CD4-positive, alpha-beta T cell treated with Interleukin-15 for 1 hour (primary cell): Measurements from ENCODE around the gene KCNRG.
"Not testable (repeated sequence)": the region's sequence is repeated elsewhere in the genome, so short reads cannot be mapped to it uniquely, and the experiment has no call there.

ENCODE experiments used
- DNase-seq: peaks from one replicate; pipeline ENCODE4 v3.0.0-alpha.2; 2020

The KCNRG gene

DNA sequence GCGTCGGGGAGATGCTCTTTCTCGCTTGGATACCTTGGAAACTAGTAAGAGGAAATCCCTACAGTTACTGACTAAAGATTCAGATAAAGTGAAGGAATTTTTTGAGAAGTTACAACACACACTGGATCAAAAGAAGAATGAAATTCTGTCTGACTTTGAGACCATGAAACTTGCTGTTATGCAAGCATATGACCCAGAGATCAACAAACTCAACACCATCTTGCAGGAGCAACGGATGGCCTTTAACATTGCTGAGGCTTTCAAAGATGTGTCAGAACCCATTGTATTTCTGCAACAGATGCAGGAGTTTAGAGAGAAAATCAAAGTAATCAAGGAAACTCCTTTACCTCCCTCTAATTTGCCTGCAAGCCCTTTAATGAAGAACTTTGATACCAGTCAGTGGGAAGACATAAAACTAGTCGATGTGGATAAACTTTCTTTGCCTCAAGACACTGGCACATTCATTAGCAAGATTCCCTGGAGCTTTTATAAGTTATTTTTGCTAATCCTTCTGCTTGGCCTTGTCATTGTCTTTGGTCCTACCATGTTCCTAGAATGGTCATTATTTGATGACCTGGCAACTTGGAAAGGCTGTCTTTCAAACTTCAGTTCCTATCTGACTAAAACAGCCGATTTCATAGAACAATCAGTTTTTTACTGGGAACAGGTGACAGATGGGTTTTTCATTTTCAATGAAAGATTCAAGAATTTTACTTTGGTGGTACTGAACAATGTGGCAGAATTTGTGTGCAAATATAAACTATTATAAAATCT lies 2.7 kb upstream of the KCNRG start:
- no peak for DNase-seq

DNA sequence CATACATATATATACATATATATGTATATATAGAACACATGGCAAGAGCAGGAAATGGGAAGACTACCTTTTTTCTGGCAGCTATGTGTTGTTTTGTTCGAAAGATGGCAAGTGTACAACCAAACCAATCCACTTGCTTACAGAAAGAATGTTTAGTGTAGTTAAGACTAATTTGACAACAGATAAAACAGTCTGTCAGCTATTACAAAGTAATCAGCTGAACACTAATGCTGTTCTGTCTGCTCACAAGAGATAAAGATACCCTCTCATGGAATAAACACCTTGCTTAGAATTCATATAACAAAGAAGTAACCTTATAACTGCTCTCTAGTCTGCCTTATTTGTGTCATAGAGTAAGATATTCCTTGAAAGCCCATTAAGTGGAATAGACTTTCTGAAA lies 858 bp upstream of the KCNRG start:
- no peak for DNase-seq

- DNase-seq, result no peak
Measured at GRCh38 chr13:50015750-50016149, 506 bp downstream of the KCNRG start.

DNA sequence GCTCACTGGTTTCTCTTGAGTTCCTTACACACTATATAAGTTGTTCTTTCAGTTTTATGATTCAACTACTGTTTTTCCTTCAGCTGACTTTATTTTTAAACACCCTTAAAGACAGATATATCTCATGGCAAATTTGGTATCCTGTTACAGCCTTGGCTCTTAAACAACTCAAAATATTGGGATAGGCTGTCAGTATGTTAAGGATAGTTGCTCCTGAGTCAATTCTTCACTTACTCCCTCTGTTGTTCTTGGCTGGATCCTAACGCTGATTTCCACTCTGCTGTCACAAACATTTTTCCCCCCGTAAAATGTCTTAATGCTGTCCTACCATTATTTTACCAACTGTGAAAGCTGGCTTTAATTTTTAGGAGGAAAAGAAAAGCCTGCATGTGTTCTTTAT lies 1.2 kb downstream of the KCNRG start:
- no peak for DNase-seq

- DNase-seq, result no peak
Measured at GRCh38 chr13:50017819-50018218, 2.6 kb downstream of the KCNRG start.

DNA sequence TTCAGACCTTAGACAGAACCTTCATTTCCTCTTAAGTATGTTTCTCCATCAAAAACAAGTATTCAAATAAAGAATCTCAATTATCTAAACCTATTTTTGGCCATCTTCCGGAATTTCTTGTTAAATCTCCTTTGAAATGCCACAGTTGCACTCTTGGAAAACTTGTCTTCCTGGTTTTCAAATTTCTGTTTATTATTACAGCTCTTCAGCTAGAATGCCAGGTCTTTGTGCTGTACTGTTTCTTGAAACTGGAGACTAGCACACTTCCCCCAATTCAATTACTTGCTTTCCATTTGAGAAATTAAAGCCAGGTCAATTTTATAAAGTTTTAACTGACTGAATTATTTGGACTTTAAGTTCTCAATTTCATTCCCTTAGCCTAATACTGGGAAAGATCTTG lies 10.2 kb downstream of the KCNRG start:
- no peak for DNase-seq

GRCh38 chr13:50026788-50027473 lies 11.7 kb downstream of the KCNRG start:
- DNase-seq, result no peak

- DNase-seq, result no peak
Measured at GRCh38 chr13:50030315-50030714, 15.1 kb downstream of the KCNRG start.

DNA sequence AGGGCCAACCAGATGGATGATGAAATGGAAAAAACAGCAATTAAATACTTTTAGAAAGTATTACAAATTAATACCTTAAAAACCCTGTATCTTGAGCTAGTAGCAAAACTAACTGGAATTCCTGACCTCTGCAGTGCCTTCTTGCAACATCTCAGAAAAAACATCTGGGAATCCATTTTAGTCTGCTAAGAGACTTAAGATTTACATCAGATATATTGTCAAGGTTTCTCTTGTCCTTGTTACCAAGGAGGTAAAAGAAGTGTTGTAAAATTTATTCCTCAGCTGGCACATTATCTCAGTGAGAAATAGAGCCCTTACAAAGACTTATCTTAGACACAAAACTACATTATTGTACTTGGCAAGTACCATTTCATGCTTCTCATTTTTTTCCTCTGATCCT lies 18.5 kb downstream of the KCNRG start:
- no peak for DNase-seq

DNA sequence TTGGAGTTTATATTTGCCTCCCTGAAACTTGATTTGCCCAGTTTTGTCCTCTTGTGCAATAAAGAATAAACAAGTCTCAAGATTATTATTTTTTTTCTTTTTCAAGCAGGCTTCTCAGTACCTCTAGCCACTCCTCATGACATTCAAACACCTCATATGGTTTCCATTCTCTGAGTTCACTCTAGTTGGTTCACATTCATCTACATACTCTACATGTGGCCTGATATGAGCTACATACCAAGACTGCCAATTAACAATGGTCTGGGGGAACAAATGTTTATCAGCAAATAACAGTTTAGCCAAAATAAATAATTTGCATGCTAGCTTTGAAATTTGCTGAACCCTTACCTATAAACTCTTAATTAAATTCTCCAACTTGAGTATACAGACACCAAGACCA lies 22.5 kb downstream of the KCNRG start:
- no peak for DNase-seq

- no peak for DNase-seq
Measured at GRCh38 chr13:50038266-50038665, 23.0 kb downstream of the KCNRG start.

DNA sequence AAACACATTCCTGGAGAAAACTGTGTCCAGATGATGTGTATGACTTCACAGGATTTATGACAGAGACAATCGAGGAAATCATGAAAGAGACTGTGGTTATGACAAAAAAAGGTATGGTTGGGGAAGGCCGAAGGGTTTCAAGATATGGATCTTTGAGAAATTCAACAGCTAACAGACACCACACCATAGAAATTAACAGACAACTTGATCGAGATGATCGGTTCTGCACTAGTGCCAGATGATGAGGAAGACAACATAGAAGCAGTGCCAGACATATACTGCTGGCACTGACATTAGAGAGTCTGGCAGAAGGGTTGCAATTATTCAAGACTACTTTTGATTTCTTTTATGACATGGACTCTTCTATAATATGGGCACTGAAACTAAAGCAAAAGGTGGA lies 37.2 kb downstream of the KCNRG start:
- DNase-seq, result no peak

DNA sequence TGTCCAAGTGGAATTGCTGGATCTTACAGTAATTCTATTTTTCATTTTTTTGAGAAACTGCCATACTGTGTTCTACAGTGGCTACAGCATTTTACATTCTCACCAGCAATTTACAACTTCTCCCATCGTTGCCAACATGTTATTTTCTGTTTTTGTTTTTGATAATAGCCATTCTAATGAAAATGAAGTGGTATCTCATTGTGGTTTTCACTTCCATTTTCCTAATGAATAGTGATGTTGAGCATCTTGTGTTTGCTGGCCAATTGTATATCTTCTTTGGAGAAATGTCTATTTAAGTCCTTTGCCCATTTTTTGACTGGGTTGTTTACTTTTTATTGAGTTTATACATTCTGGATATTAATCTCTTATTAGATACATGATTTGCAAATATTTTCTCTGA lies 38.6 kb downstream of the KCNRG start:
- no peak for DNase-seq

DNA sequence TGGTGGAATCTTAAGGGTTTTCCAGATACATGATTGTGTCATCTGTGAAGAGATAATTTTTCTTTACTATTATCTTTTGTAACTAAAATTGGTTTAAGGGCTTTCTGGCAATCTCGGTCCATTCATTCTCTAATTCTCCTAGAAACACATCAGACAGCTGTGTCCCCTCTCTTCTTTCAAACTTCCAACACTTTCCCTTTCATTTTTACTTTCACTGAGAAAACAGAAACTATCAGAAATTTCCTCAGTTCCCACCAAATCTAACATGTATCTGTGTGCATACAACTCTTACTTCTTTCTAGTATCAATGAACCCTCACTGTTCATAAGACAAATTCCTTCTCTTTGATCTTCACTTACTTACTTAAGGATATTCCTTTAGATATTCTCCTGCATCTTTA lies 40.2 kb downstream of the KCNRG start:
- DNase-seq, result no peak

DNA sequence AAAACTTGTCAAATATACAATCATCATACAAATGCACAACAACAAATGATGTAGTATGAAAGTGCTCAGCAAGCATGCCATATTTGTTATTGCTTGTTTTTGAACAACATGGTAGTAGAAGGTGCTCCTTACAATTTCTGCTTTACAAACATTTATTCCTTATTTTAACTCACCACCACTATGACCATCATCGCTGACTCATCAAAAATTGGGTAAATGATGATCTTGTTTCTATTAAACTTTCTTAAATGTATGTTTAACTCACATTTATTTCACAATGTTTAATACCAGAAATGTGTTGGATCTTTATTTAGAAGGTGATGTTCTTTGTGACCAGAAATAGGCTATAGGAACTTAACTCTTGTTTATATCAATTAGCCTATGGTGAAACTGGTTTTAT lies 45.5 kb downstream of the KCNRG start:
- no peak for DNase-seq

- DNase-seq, result not testable (repeated sequence)
Measured at GRCh38 chr13:50062336-50062735, 47.1 kb downstream of the KCNRG start.

DNA sequence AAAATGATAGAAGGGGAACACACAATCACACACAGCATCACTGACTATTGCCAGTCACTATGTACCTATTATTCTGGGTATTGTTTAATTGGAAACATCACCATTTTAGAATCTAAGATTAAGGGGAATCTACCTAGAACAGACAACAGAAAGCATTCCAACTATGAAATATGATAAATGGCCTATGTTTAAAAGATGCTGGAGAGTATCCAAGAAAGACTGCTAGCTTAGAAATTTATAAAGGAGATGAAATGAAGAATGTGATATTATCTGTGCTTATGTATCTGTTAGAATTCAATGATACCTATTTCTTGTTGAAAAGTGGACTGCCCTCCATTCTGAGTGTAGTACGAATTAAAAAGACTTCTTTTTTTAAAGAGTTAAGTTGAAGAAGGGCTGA lies 50.5 kb downstream of the KCNRG start:
- DNase-seq, result no peak

- DNase-seq, result no peak
Measured at GRCh38 chr13:50068508-50068907, 53.3 kb downstream of the KCNRG start.

DNA sequence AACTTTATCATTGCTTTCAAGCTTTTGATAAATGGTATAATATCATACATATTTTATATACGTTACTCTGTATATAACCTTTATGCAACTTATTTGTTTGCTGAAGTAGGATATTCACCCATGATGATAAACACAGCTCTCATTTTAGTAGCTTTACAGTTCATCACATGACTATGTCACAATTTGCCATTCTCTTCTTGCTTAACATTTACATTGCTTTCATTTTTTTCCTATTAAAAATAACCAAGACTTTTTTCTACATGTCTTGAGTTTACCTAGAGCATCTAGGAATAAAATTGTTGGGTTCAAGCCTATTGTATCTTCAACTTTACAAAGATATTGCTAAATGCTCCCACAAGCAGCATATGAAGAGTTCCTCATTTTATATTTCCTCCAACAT lies 54.0 kb downstream of the KCNRG start:
- no peak for DNase-seq

- DNase-seq, result no peak
Measured at GRCh38 chr13:50070186-50070585, 54.9 kb downstream of the KCNRG start.
